Activated CD4-positive, CD25-positive, alpha-beta regulatory T cell (primary cell): Measurements from ENCODE around the gene MCU.

Source experiments
- DNase-seq, 4 experiments: peaks; one replicate each; lab custom pipeline; 2025; lab: John Stamatoyannopoulos, UW

The MCU gene

GRCh38 chr10:72802763-72803505, 111.0 kb downstream of the MCU start:
- no peak for DNase-seq

- no peak for DNase-seq
Measured at GRCh38 chr10:72808001-72808400, 116.1 kb downstream of the MCU start.

- no peak for DNase-seq
Measured at GRCh38 chr10:72809006-72809405, 117.1 kb downstream of the MCU start.

- DNase-seq: no peak
Measured at GRCh38 chr10:72810976-72811375, 119.0 kb downstream of the MCU start.

GRCh38 chr10:72812415-72812752, 120.4 kb downstream of the MCU start:
- no peak for DNase-seq

- no peak for DNase-seq
Measured at GRCh38 chr10:72812753-72813430, 120.9 kb downstream of the MCU start.

- DNase-seq: no peak
Measured at GRCh38 chr10:72814099-72814790, 122.3 kb downstream of the MCU start.

- no peak for DNase-seq
Measured at GRCh38 chr10:72816565-72816964, 124.6 kb downstream of the MCU start.

GRCh38 chr10:72818076-72818475, 126.1 kb downstream of the MCU start:
- no peak for DNase-seq

- no peak for DNase-seq
Measured at GRCh38 chr10:72819053-72819452, 127.1 kb downstream of the MCU start.

GRCh38 chr10:72821606-72822005, 129.7 kb downstream of the MCU start:
- no peak for DNase-seq

GRCh38 chr10:72822342-72822986, 130.5 kb downstream of the MCU start:
- no peak for DNase-seq

GRCh38 chr10:72825163-72825562, 133.2 kb downstream of the MCU start:
- no peak for DNase-seq

- no peak for DNase-seq
Measured at GRCh38 chr10:72826346-72826745, 134.4 kb downstream of the MCU start.

- no peak for DNase-seq
Measured at GRCh38 chr10:72828294-72828693, 136.4 kb downstream of the MCU start.

GRCh38 chr10:72830625-72831024, 138.7 kb downstream of the MCU start:
- no peak for DNase-seq

- DNase-seq: no peak
Measured at GRCh38 chr10:72831696-72832409, 139.9 kb downstream of the MCU start.

GRCh38 chr10:72832701-72833100, 140.8 kb downstream of the MCU start:
- DNase-seq: no peak

- peak in 2 of 4 experiments; percentile 3 to 7 for DNase-seq
Measured at GRCh38 chr10:72834183-72834825, 142.4 kb downstream of the MCU start.

- no peak for DNase-seq
Measured at GRCh38 chr10:72840319-72840718, 148.4 kb downstream of the MCU start.

GRCh38 chr10:72841487-72841886, 149.5 kb downstream of the MCU start:
- DNase-seq: no peak

- DNase-seq: no peak
Measured at GRCh38 chr10:72842164-72842563, 150.2 kb downstream of the MCU start.
